Upper lobe of left lung (tissue), 6 donors: Measurements from ENCODE around the gene ZNF628. TPM values are rescaled to one million over a fixed set of nuclear protein-coding genes. Genes with fewer than 3 reads are reported as not detected.

Experiments
- ATAC-seq, 2 donors: fragments of 200-7000 bp; cut with Tn5 transposase; one replicate each; pipeline ENCODE4 v1.9.1; 2022; ENCODE audit warnings: mild to moderate bottlenecking in 2 of 2, moderate library complexity in 2 of 2; ENCODE audit not compliant: low FRiP score in 2 of 2
- DNase-seq, 2 donors: peaks; one replicate each; pipeline ENCODE4 v3.0.0-alpha.2; 2019 to 2020
- H3K27ac ChIP-seq, 4 donors: fragments of 200-600 bp; sonication (generic); one replicate each; pipeline ENCODE4 v1.5.1; 2016 to 2019
- H3K27me3 ChIP-seq, 4 donors: fragments of 200-600 bp; sonication (generic); one replicate each; pipeline ENCODE4 v1.5.1; 2017 to 2019
- H3K36me3 ChIP-seq, 4 donors: fragments of 200-600 bp; sonication (generic); one replicate each; pipeline ENCODE4 v1.5.1; 2016 to 2019
- H3K4me1 ChIP-seq, 4 donors: fragments of 200-600 bp; sonication (generic); one replicate each; pipeline ENCODE4 v1.5.1; 2018 to 2019
- H3K4me3 ChIP-seq, 4 donors: fragments of 200-600 bp; sonication (generic); one replicate each; pipeline ENCODE4 v1.5.1; 2017 to 2019; ENCODE audit warnings: mild to moderate bottlenecking in 2 of 4, moderate library complexity in 1 of 4
- H3K9me3 ChIP-seq, 4 donors: fragments of 200-600 bp; sonication (generic); one replicate each; pipeline ENCODE4 v1.5.1; 2018 to 2019
- EP300 ChIP-seq, 4 donors: sonication (generic); formaldehyde crosslinking; IDR thresholded peaks; one replicate each; pipeline ENCODE4 v1.5.1; 2017; ENCODE audit warnings: antibody characterized with exemption in 4 of 4, control low read depth in 2 of 4
- POLR2A ChIP-seq, 4 donors: fragments of 450-650 bp; IDR thresholded peaks; one replicate each; pipeline ENCODE4 v1.5.1; 2016 to 2017; ENCODE audit warnings: antibody characterized with exemption in 4 of 4, mild to moderate bottlenecking in 2 of 4
- POLR2AphosphoS5 ChIP-seq, 2 donors: sonication (generic); formaldehyde crosslinking; IDR thresholded peaks; one replicate each; pipeline ENCODE4 v1.5.1; 2017; ENCODE audit warnings: antibody characterized with exemption in 2 of 2
- WGBS, 2 donors: methylation state at CpG; one replicate each; pipeline ENCODE4 v1.1.5; 2017 to 2018; 5-methylcytosine and 5-hydroxymethylcytosine counted together
- total RNA-seq, 6 donors: library from RNA; depleted of rRNA in 4 of 6; stranded (reverse); fragments of >200 nt in 4 of 6; gene quantifications; one replicate each; pipeline versions ENCODE4 v1.1.0 to v1.2.1, GENCODE V29; 2016 to 2021
- TF ChIP-seq, protein P1 (sequence below), 6 experiments: fragments of 450-650 bp in 4 of 6; fragments of 200-600 bp in 2 of 6; sonication (generic) in 2 of 6; IDR thresholded peaks; one replicate each; pipeline ENCODE4 v1.5.1; 2016 to 2019; ENCODE audit warnings: antibody characterized with exemption in 6 of 6
- donor health status: DM: no; HTN: no; CAD: no; lungs with moderate emphysema.
- donor health status: DM: no; HTN: yes; CAD: no; lungs with severe emphysema.

ZNF628 gene
- total RNA-seq, 6 donors from 2014 or later = 9.9 to 32.1 (median 12.4) TPM

DNA sequence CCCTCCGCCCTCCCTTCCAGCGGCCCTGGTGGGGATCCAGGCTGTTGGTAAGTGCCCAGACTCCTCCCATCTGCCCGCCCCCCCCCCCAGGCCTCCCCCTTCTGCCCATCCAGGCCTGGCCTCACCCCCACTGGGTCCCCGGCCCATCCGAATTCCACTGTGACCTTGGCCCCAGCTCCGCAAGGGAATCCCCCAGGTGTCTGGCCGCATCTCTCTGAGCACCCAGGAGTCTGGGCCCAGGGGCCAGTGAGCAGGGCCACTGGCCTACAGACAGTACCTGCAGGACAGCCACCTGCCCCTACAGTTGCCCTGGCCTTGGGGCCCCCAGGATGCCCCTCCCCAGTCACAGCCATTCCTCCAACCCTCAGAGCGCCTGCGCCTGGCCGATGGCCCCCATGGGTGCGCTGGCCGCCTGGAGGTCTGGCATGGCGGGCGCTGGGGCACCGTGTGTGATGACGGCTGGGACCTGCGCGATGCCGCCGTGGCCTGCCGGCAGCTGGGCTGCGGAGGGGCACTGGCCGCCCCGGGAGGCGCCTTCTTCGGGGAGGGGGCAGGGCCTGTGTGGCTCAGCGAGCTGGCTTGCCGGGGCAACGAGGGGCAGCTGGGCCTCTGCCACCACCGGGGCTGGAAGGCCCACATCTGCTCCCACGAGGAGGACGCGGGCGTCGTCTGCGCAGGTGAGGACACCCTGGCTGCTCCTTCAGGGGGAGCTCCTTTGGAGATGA is 12.7 kb downstream of the ZNF628 start:
- H3K36me3 ChIP-seq = no peaks in the 10 kb centered on the region
- ATAC-seq = no peak
- no peaks in the 10 kb centered on the region for H3K9me3 ChIP-seq
- 0 to 86% methylated on average over 1 to 13 of the region's 36 CpGs for WGBS, 2 donors
- peaks cover 0 to 7% (median 0%) of the 10 kb centered on the region in 4 donors for H3K27me3 ChIP-seq
- peaks cover 33 to 47% (median 40%) of the 10 kb centered on the region in 4 donors for H3K4me1 ChIP-seq
- peak overlapping the region in 1 of 4 donors; percentile 9 for H3K4me3 ChIP-seq
- peak in 1 of 2 donors; percentile 82 for DNase-seq
- TF ChIP-seq POLR2A (IDR thresholded peaks at IDR 0.05) = no peak
- TF ChIP-seq, protein P1, sequence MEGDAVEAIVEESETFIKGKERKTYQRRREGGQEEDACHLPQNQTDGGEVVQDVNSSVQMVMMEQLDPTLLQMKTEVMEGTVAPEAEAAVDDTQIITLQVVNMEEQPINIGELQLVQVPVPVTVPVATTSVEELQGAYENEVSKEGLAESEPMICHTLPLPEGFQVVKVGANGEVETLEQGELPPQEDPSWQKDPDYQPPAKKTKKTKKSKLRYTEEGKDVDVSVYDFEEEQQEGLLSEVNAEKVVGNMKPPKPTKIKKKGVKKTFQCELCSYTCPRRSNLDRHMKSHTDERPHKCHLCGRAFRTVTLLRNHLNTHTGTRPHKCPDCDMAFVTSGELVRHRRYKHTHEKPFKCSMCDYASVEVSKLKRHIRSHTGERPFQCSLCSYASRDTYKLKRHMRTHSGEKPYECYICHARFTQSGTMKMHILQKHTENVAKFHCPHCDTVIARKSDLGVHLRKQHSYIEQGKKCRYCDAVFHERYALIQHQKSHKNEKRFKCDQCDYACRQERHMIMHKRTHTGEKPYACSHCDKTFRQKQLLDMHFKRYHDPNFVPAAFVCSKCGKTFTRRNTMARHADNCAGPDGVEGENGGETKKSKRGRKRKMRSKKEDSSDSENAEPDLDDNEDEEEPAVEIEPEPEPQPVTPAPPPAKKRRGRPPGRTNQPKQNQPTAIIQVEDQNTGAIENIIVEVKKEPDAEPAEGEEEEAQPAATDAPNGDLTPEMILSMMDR (IDR thresholded peaks at IDR 0.05) = no peak
- no peak for TF ChIP-seq POLR2AphosphoS5 (IDR thresholded peaks at IDR 0.05)
- no peak for TF ChIP-seq EP300 (IDR thresholded peaks at IDR 0.05)
- peak overlapping the region in 2 of 4 donors; percentile 50 to 88 for H3K27ac ChIP-seq

DNA sequence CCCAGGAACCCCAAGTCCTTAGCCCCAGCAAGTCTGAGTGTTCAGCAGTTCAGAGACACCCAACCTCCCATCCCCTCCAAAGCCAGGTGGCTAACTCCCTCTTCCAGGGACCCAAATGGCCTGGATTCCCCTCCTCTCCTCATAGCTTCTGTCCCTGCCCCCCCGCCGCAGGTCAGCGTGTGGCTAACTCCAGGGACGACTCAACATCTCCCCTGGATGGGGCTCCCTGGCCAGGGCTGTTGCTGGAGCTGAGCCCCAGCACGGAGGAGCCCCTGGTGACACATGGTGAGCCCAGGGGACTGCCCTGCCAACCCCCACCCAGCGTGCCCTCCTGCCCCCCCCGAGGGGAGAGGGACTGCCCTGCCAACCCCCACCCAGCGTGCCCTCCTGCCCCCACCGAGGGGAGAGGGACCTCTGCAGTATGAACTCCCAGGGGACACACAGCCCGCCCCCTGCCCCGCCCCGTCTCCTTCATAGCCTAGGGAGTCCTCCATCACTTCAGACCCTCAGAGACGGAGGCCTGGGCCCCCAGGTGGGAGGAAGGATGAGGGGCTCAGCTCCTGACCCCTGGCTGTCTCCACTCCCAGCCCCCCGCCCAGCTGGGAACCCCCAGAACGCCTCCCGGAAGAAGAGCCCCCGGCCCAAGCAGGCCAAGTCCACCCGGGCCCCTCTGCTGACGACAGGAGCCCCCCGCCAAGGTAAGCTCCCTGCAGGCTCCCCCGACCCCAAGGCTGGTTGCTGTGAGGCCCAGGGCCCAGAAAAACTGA is 13.5 kb downstream of the ZNF628 start:
- no peak for ATAC-seq
- TF ChIP-seq POLR2A (IDR thresholded peaks at IDR 0.05) (no peak), EP300 (IDR thresholded peaks at IDR 0.05) (no peak), POLR2AphosphoS5 (IDR thresholded peaks at IDR 0.05) (no peak)
- TF ChIP-seq, protein P1 (IDR thresholded peaks at IDR 0.05) = no peak
- WGBS, 2 donors = 70 to 80% methylated on average over 2 to 12 of the region's 21 CpGs
- Histone ChIP-seq H3K4me1 (peaks cover 26 to 39% (median 33%) of the 10 kb centered on the region in 4 donors), H3K27me3 (peaks cover 0 to 7% (median 0%) of the 10 kb centered on the region in 4 donors), H3K4me3 (no peak overlapping the region), H3K36me3 (no peaks in the 10 kb centered on the region), H3K27ac (peak overlapping the region in 1 of 4 donors; percentile 50), H3K9me3 (no peaks in the 10 kb centered on the region)
- DNase-seq = no peak

DNA sequence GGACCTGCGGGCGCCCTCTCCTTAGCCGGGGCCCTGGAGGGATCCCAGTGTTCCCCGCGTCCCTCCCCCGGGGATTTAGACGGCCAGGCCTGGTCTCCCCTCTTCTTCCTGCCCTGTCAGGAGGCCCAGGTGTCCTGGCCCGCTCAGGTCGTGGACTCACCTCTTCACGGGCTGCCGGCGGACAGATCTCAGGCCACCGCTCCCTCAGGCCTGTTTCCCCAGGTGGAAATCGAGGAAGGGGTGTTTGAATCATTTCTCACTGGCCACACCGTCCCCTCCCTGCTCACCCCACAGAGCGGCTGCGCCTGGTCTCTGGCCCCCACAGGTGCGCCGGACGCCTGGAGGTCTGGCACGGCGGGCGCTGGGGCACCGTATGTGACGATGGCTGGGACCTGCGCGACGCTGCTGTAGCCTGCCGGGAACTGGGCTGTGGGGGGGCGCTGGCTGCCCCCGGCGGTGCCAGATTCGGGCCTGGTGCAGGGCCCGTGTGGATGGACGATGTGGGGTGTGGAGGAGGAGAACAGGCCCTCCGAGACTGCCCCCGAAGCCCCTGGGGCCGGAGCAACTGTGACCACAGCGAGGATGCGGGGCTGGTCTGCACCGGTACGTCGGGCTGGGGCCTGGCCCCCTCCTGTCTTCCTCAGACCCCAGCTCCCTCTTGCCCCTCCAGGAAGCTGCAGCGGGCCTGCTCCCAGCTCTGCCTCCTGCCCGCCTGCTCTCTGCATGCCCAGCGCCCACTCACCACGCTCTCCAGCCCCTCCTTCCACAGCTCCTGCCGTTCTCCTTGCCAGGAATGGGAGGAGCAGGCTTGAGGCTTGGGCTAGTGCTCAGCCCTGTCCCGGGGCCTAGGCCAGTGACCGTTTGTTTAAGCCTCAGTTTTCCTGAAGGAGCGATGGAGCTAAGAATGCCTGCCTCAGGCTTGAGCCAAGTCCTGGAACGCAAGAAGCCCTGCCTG is 14.3 kb downstream of the ZNF628 start:
- no peaks in the 10 kb centered on the region for H3K9me3 ChIP-seq
- H3K4me1 ChIP-seq = peaks cover 17 to 31% (median 25%) of the 10 kb centered on the region in 4 donors
- peaks cover 0 to 7% (median 0%) of the 10 kb centered on the region in 4 donors for H3K27me3 ChIP-seq
- DNase-seq (peak in 1 of 2 donors; percentile 83), ATAC-seq (no peak)
- no peak overlapping the region for H3K27ac ChIP-seq
- H3K36me3 ChIP-seq = no peaks in the 10 kb centered on the region
- WGBS, 2 donors = 83 to 88% methylated on average over 23 to 48 of the region's 52 CpGs
- H3K4me3 ChIP-seq = no peak overlapping the region
- TF ChIP-seq EP300 (IDR thresholded peaks at IDR 0.05) = no peak
- no peak for TF ChIP-seq POLR2AphosphoS5 (IDR thresholded peaks at IDR 0.05)
- no peak for TF ChIP-seq POLR2A (IDR thresholded peaks at IDR 0.05)
- TF ChIP-seq, protein P1 (IDR thresholded peaks at IDR 0.05) = no peak

DNA sequence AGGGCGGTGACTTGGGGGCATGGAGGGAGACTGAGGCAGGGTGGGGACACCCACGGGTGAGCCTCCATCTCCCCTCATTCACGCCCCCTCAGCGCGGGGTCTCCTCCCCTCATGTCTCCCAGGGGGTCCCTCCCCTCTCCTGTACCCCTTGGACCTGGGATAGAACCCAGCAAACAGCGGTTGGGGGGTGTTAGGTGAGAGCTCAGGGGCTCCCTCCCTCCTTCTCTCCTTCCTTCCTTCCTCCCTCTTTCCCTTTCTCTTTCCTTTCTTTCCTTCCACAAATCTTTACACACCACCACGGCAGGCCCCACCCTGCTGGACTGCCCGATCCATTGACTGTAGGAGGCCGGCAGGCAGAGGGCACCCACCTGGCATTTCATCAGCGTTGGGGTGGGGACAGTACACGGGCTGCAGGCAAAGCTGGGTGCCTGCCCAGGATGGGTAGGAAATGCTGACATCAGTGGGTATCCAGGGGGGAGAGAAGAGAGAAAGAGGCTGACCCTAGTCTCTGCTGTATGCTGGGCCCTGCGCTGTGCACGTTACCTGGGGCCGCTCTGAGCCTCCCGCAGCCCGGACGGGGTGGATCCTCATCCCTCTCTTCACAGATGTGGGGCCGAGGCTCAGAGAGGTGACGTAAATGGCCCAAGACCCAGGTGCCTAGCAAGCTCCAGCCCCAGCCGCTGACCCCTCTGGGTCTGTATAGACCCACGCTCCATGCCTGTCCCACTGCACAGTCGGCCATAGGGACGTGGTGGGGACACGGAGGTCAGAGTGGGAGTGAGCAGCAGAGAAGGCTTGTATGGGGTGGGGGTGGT is 15.3 kb downstream of the ZNF628 start:
- Histone ChIP-seq H3K4me3 (no peak overlapping the region), H3K27ac (no peak overlapping the region)
- no peak for ATAC-seq

More for the DNA sequence above, 15.3 kb downstream of the ZNF628 start:
- peaks cover 8 to 21% (median 15%) of the 10 kb centered on the region in 4 donors for H3K4me1 ChIP-seq
- H3K27me3 ChIP-seq = peaks cover 0 to 7% (median 0%) of the 10 kb centered on the region in 4 donors
- H3K9me3 ChIP-seq = no peaks in the 10 kb centered on the region
- DNase-seq = peak in 1 of 2 donors; percentile 67
- H3K36me3 ChIP-seq = no peaks in the 10 kb centered on the region
- WGBS, 2 donors = 58 to 81% methylated on average over 14 to 24 of the region's 24 CpGs
- TF ChIP-seq POLR2A (IDR thresholded peaks at IDR 0.05) = no peak
